ENCODE results near the gene MASP1.

The MASP1 gene, protein sequence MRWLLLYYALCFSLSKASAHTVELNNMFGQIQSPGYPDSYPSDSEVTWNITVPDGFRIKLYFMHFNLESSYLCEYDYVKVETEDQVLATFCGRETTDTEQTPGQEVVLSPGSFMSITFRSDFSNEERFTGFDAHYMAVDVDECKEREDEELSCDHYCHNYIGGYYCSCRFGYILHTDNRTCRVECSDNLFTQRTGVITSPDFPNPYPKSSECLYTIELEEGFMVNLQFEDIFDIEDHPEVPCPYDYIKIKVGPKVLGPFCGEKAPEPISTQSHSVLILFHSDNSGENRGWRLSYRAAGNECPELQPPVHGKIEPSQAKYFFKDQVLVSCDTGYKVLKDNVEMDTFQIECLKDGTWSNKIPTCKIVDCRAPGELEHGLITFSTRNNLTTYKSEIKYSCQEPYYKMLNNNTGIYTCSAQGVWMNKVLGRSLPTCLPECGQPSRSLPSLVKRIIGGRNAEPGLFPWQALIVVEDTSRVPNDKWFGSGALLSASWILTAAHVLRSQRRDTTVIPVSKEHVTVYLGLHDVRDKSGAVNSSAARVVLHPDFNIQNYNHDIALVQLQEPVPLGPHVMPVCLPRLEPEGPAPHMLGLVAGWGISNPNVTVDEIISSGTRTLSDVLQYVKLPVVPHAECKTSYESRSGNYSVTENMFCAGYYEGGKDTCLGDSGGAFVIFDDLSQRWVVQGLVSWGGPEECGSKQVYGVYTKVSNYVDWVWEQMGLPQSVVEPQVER

DNA sequence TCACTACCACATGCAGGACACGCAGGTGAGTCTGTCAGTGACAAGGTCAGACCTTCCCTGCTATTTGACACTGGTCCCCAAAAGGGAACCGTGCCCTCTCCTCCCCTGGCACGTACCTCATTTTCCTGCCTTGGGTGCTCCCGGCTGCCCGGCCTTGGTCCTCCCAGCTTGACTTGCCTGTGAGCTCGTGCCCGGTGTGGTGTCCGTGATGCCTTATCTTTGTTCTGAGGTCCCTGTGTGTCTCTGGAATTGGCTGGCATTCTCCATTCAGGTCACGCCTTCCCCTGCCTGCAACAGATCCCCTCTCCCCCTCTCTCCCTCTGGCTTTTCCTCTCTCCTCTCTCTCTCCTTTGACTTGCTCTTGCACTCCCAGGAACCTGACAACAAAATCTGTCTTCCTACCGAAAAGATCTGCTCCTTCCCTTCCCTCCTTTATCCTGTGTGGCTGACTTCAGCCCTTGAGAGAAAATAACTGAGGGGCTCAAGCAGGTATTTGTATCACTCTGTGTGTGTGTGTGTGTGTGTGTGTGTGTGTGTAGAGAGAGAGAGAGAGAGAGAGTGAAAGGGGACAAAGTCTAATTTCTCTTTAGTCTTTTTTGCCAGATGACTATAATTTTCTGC is at the start of gene MASP1:
MASP1 (minus strand) TSS at position 226 of the 621 bp plus-strand sequence; CDS start at position 121, 105 bp downstream.
- Histone ChIP-seq H3K4me3 (peak within 1 kb of the TSS; percentile 70), H3K27ac (peak within 1 kb of the TSS; percentile 88), H3K9ac (ENCODE audit: insufficient read length) (peak within 1 kb of the TSS; percentile 52), H3K36me3 (ENCODE audit: insufficient read depth, low read length) (no peaks in the 10 kb centered on the region), H3K9me3 (ENCODE audit: low read depth, low read length) (no peaks in the 10 kb centered on the region)
- TF ChIP-seq POLR2AphosphoS5 (IDR thresholded peaks at IDR 0.05; ENCODE audit: borderline replicate concordance, low read depth, low read length) (no peak), FOXP2 (optimal IDR thresholded peaks at IDR 0.05; ENCODE audit: control extremely low read depth, extremely low read length, insufficient read depth) (no peak), EZH2 (IDR thresholded peaks at IDR 0.05) (no peak)
- no peak for DNase-seq (ENCODE audit: low read depth, low spot score)

DNA sequence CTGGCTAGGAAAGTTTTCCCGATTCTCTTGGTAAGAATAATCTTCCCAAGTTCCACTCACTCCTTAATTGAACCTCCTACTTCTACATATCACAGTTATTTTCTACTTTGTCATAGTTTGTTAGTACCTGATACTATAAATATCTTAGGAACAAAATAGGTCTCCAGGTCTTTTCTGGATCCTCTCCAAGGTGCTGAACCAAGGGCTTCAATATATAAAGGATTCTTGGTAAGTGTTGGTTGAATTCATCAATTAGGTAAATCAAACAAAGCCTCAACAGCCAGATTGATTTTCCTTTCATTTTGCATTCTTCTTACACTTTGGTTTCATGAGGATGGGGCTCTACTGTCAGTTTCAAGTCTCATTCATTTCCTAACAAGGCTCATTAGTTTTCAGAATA is 49.0 kb upstream of the MASP1 start:
- H3K9ac ChIP-seq (ENCODE audit: insufficient read length) = no peak overlapping the region
- TF ChIP-seq EZH2 (IDR thresholded peaks at IDR 0.05) (no peak), POLR2AphosphoS5 (IDR thresholded peaks at IDR 0.05; ENCODE audit: borderline replicate concordance, low read depth, low read length) (no peak), FOXP2 (optimal IDR thresholded peaks at IDR 0.05; ENCODE audit: control extremely low read depth, extremely low read length, insufficient read depth) (no peak)
- DNase-seq (ENCODE audit: low read depth, low spot score) = no peak
- H3K4me3 ChIP-seq = no peak overlapping the region
- no peak overlapping the region for H3K27ac ChIP-seq
- no peaks in the 10 kb centered on the region for H3K9me3 ChIP-seq (ENCODE audit: low read depth, low read length)
- no peaks in the 10 kb centered on the region for H3K36me3 ChIP-seq (ENCODE audit: insufficient read depth, low read length)

DNA sequence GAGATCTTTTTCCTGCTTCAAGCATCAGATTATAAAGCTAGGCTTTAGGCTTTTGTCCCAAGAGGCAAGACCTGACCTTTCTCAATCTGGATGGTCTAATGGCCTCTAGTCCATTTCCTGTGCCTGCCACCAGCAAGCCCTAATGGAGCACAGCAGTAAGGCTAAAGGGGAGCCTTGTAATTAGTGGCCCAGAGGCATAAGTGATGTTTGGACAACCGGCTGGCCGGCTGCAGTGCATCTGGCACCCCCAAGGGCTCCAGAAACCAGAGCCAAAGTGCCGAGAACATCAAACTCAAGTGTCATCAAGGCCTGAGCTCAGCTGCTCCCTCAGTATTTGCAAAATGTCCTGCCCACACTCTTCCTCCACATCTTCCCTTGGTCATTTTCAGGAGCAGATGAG is 44.8 kb upstream of the MASP1 start:
- H3K27ac ChIP-seq = no peak overlapping the region
- H3K36me3 ChIP-seq (ENCODE audit: insufficient read depth, low read length) = no peaks in the 10 kb centered on the region
- H3K9me3 ChIP-seq (ENCODE audit: low read depth, low read length) = no peaks in the 10 kb centered on the region
- no peak for TF ChIP-seq POLR2AphosphoS5 (IDR thresholded peaks at IDR 0.05; ENCODE audit: borderline replicate concordance, low read depth, low read length)
- no peak for TF ChIP-seq EZH2 (IDR thresholded peaks at IDR 0.05)
- no peak for TF ChIP-seq FOXP2 (optimal IDR thresholded peaks at IDR 0.05; ENCODE audit: control extremely low read depth, extremely low read length, insufficient read depth)
- no peak overlapping the region for H3K4me3 ChIP-seq
- H3K9ac ChIP-seq (ENCODE audit: insufficient read length) = no peak overlapping the region
- DNase-seq (ENCODE audit: low read depth, low spot score) = no peak

DNA sequence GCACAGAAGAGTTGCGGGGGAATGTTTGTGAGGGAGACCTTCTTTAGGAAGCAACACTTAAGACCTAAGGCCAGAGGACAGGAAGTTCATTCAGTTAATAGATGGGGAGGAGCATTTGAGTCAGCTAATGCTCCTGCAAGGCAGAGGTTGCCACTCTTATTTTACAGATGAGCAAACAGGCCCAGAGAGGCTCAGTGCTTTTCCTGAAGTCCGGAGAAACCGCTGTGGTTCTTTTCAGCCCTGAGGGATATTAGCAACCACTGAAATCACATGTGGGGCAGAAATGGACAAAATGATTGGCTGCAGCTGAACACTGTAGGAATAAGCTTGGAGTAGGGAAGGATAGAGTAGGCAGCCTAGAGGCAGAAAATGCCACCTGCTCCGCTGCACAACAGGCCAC is 43.4 kb upstream of the MASP1 start:
- Histone ChIP-seq H3K9me3 (ENCODE audit: low read depth, low read length) (no peaks in the 10 kb centered on the region), H3K4me3 (no peak overlapping the region), H3K27ac (no peak overlapping the region), H3K9ac (ENCODE audit: insufficient read length) (no peak overlapping the region), H3K36me3 (ENCODE audit: insufficient read depth, low read length) (no peaks in the 10 kb centered on the region)
- no peak for TF ChIP-seq FOXP2 (optimal IDR thresholded peaks at IDR 0.05; ENCODE audit: control extremely low read depth, extremely low read length, insufficient read depth)
- TF ChIP-seq POLR2AphosphoS5 (IDR thresholded peaks at IDR 0.05; ENCODE audit: borderline replicate concordance, low read depth, low read length) = no peak
- TF ChIP-seq EZH2 (IDR thresholded peaks at IDR 0.05) = no peak
- DNase-seq (ENCODE audit: low read depth, low spot score) = no peak

DNA sequence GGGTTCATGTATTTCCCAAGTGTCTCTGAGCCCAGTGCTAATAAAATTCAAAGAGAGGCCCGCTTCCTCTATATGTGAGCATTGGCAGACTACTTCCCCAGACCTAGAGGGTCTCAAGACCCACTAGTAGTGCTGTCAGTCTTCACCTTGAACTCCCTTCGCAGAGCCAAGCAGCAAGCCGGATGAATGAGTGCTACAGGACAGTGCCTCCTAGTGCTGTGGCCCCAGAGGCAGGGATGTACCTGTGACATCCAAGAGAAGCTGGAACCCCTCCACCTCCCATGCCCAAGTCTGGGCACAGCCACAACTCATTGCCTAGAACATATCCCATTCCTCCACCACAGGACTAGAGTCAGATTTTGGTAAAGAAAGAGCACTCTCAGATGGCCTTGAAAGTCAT is 37.2 kb upstream of the MASP1 start:
- H3K9me3 ChIP-seq (ENCODE audit: low read depth, low read length) = no peaks in the 10 kb centered on the region

DNA sequence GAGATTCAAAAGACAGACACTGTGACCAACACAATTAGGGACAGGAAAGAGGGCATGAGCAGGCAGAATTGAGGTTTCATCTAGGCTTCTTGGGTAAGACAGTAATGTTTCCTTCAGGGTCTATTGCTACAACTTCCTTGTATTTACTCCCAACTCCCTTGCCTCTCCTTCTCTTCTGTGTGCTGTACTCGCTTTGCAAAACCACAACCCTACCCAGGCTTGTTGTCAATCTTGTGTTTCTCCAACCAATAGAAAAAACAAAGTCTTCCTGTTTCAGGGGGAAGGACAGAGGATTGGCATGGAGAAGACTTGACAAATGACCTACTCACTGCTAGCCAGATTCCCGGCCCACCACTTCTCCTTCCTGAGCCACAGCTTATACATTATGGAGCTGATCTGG is 36.3 kb upstream of the MASP1 start:
- no peak for DNase-seq (ENCODE audit: low read depth, low spot score)
- no peak overlapping the region for H3K9ac ChIP-seq (ENCODE audit: insufficient read length)
- no peak overlapping the region for H3K27ac ChIP-seq
- no peaks in the 10 kb centered on the region for H3K9me3 ChIP-seq (ENCODE audit: low read depth, low read length)
- no peak overlapping the region for H3K4me3 ChIP-seq
- no peak for TF ChIP-seq FOXP2 (optimal IDR thresholded peaks at IDR 0.05; ENCODE audit: control extremely low read depth, extremely low read length, insufficient read depth)
- TF ChIP-seq POLR2AphosphoS5 (IDR thresholded peaks at IDR 0.05; ENCODE audit: borderline replicate concordance, low read depth, low read length) = no peak
- no peak for TF ChIP-seq EZH2 (IDR thresholded peaks at IDR 0.05)
- no peaks in the 10 kb centered on the region for H3K36me3 ChIP-seq (ENCODE audit: insufficient read depth, low read length)

More for the DNA sequence above, 37.2 kb upstream of the MASP1 start:
- Histone ChIP-seq H3K4me3 (no peak overlapping the region), H3K36me3 (ENCODE audit: insufficient read depth, low read length) (no peaks in the 10 kb centered on the region), H3K27ac (no peak overlapping the region), H3K9ac (ENCODE audit: insufficient read length) (no peak overlapping the region)
- no peak for TF ChIP-seq FOXP2 (optimal IDR thresholded peaks at IDR 0.05; ENCODE audit: control extremely low read depth, extremely low read length, insufficient read depth)
- no peak for TF ChIP-seq EZH2 (IDR thresholded peaks at IDR 0.05)
- no peak for TF ChIP-seq POLR2AphosphoS5 (IDR thresholded peaks at IDR 0.05; ENCODE audit: borderline replicate concordance, low read depth, low read length)
- no peak for DNase-seq (ENCODE audit: low read depth, low spot score)

DNA sequence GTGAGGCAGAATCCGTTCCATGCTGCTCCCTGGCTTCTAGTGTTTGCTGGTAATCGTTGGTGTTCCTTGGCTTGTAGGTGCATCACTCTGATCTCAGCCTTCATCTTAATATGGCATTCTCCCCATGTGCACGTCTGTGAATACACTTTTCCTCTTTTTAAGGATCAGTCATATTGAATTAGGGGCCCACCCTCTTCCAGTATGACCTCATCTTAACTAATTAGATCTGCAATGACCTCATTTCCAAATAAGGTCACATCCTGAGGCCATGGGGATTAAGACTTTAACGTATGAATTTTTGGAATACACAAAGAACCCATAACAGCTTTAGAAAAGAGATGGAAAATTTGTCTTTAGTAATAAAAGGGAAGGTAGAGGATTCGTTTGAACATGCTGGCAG is 34.1 kb upstream of the MASP1 start:
- DNase-seq (ENCODE audit: low read depth, low spot score) = no peak
- H3K36me3 ChIP-seq (ENCODE audit: insufficient read depth, low read length) = no peaks in the 10 kb centered on the region
- H3K9me3 ChIP-seq (ENCODE audit: low read depth, low read length) = no peaks in the 10 kb centered on the region
- H3K27ac ChIP-seq = no peak overlapping the region
- TF ChIP-seq POLR2AphosphoS5 (IDR thresholded peaks at IDR 0.05; ENCODE audit: borderline replicate concordance, low read depth, low read length) (no peak), FOXP2 (optimal IDR thresholded peaks at IDR 0.05; ENCODE audit: control extremely low read depth, extremely low read length, insufficient read depth) (no peak), EZH2 (IDR thresholded peaks at IDR 0.05) (no peak)
- no peak overlapping the region for H3K9ac ChIP-seq (ENCODE audit: insufficient read length)
- no peak overlapping the region for H3K4me3 ChIP-seq

DNA sequence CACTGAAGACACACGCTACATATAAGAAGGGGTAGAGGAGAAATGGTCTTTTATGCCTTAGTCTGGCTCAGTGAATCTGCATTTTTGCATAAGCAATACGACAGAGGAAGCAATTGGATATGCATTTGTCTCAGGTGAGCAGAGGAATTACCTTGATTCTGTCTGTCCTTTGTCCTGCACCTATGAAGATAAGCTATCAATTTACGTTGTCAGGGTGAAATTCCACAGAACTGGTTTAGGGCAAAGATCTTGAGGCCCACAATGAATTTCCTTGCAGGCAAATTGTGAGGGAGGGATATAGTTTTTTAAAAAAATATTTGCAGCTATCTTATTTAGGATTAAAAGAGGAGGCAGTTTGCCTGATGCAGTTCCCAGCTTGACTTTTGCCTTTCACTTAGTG is 31.6 kb upstream of the MASP1 start:
- TF ChIP-seq EZH2 (IDR thresholded peaks at IDR 0.05) = no peak
- TF ChIP-seq FOXP2 (optimal IDR thresholded peaks at IDR 0.05; ENCODE audit: control extremely low read depth, extremely low read length, insufficient read depth) = no peak
- no peak for TF ChIP-seq POLR2AphosphoS5 (IDR thresholded peaks at IDR 0.05; ENCODE audit: borderline replicate concordance, low read depth, low read length)
- no peaks in the 10 kb centered on the region for H3K36me3 ChIP-seq (ENCODE audit: insufficient read depth, low read length)
- no peaks in the 10 kb centered on the region for H3K9me3 ChIP-seq (ENCODE audit: low read depth, low read length)
- H3K4me3 ChIP-seq = no peak overlapping the region
- H3K9ac ChIP-seq (ENCODE audit: insufficient read length) = no peak overlapping the region
- DNase-seq (ENCODE audit: low read depth, low spot score) = no peak
- H3K27ac ChIP-seq = no peak overlapping the region

Data from SK-N-MC (cell line).